B cell (primary cell): ENCODE results near the gene OR10G3. TPM values are rescaled to one million over a fixed set of nuclear protein-coding genes. Genes with fewer than 3 reads are reported as not detected.
A peak's percentile ranks its signal among the peaks of the same experiment; 100 is the strongest.

Experiments used
- ATAC-seq: fragments of 200-7000 bp; cut with Tn5 transposase; one replicate; pipeline ENCODE4 v1.10.0; 2021; ENCODE audit warnings: low read depth, mild to moderate bottlenecking, moderate number of reproducible peaks, moderate library complexity
- CTCF ChIA-PET: fragments of 350-600 bp; sonication (Branson Sonifier 250); formaldehyde crosslinking; loops from one replicate; lab custom pipeline; 2021; ENCODE audit warnings: antibody characterized with exemption, inconsistent platforms; lab: Charles Lee
- POLR2A ChIA-PET: fragments of 350-600 bp; sonication (Branson Sonifier 250); formaldehyde crosslinking; loops from one replicate; lab custom pipeline; 2021; ENCODE audit warnings: antibody characterized with exemption; lab: Charles Lee
- DNase-seq: peaks from one replicate; pipeline ENCODE4 v3.0.0; 2013
- H2AFZ ChIP-seq: 2 replicates; pipeline ENCODE4 v1.6.1; 2012; ENCODE audit warnings: mild to moderate bottlenecking, low read depth, low read length; ENCODE audit not compliant: insufficient read depth, poor library complexity, severe bottlenecking
- H3K27ac ChIP-seq, 2 donors: 1 replicate in 1 of 2; 2 replicates in 1 of 2; pipeline ENCODE4 v1.5.1; 2012 to 2013; ENCODE audit warnings: low read length in 2 of 2, mild to moderate bottlenecking in 2 of 2, moderate library complexity in 1 of 2
- H3K27me3 ChIP-seq, 4 experiments: fragments of 200-600 bp in 1 of 4; sonication (generic) in 1 of 4; replicated peaks in 1 of 4; 1 replicate in 2 of 4; 2 replicates in 2 of 4; pipeline versions ENCODE4 v1.6.1 to v1.7.0; 2013 to 2016; ENCODE audit warnings: low read length in 3 of 4, mild to moderate bottlenecking in 2 of 4, mixed read lengths in 1 of 4, moderate library complexity in 1 of 4; ENCODE audit not compliant: insufficient read depth in 4 of 4, control insufficient read depth in 3 of 4; ENCODE audit errors: control extremely low read depth in 1 of 4
- H3K36me3 ChIP-seq, 2 experiments: replicated peaks in 1 of 2; 1 replicate in 1 of 2; 2 replicates in 1 of 2; pipeline versions ENCODE4 v1.6.1 to v1.7.1; 2013; ENCODE audit warnings: low read length in 1 of 2; ENCODE audit not compliant: insufficient read depth in 2 of 2, control insufficient read depth in 1 of 2; ENCODE audit errors: control extremely low read depth in 1 of 2, extremely low read depth in 1 of 2
- H3K4me1 ChIP-seq, 2 donors: fragments of 200-600 bp in 1 of 2; sonication (generic) in 1 of 2; 1 replicate in 1 of 2; 2 replicates in 1 of 2; pipeline versions ENCODE4 v1.5.1 to v1.6.1; 2013 to 2017; ENCODE audit warnings: low read length in 2 of 2; ENCODE audit not compliant: control insufficient read depth in 2 of 2, insufficient read depth in 2 of 2
- H3K4me2 ChIP-seq: replicated peaks from 2 replicates; pipeline ENCODE3; 2012; ENCODE audit warnings: mild to moderate bottlenecking, low read depth, low read length; ENCODE audit not compliant: poor library complexity, severe bottlenecking
- H3K4me3 ChIP-seq, 5 experiments: fragments of 200-600 bp in 1 of 5; sonication (generic) in 1 of 5; 1 replicate in 3 of 5; 2 replicates in 2 of 5; pipeline versions ENCODE4 v1.5.1 to v1.7.0; 2011 to 2016; ENCODE audit warnings: low read length in 4 of 5, mild to moderate bottlenecking in 4 of 5, low read depth in 2 of 5, control low read depth in 1 of 5, moderate library complexity in 1 of 5; ENCODE audit not compliant: insufficient read depth in 1 of 5; ENCODE audit errors: control extremely low read depth in 1 of 5, extremely low read depth in 1 of 5
- H3K79me2 ChIP-seq: fragments of 200-600 bp; sonication (generic); one replicate; pipeline ENCODE4 v1.6.0; 2016; ENCODE audit warnings: low read length; ENCODE audit not compliant: control insufficient read depth, insufficient read depth
- H3K9ac ChIP-seq: fragments of 200-600 bp; sonication (generic); 2 replicates; pipeline ENCODE4 v1.6.1; 2017; ENCODE audit warnings: mild to moderate bottlenecking, low read length, moderate library complexity
- H3K9me3 ChIP-seq, 3 donors: one replicate each; pipeline versions ENCODE4 v1.6.1 to v1.7.1; 2013; ENCODE audit warnings: low read length in 2 of 3; ENCODE audit not compliant: control insufficient read depth in 2 of 3, insufficient read depth in 1 of 3; ENCODE audit errors: control extremely low read depth in 1 of 3
- H4K20me1 ChIP-seq: 2 replicates; pipeline ENCODE4 v1.6.0; 2012; ENCODE audit warnings: mild to moderate bottlenecking, low read length; ENCODE audit not compliant: insufficient read depth, control insufficient read depth, poor library complexity, severe bottlenecking
- H3K27ac Mint-ChIP-seq: one replicate; pipeline ENCODE4 v1.8.0; 2021; ENCODE audit warnings: mixed read lengths
- H3K27me3 Mint-ChIP-seq: one replicate; pipeline ENCODE4 v1.8.0; 2021; ENCODE audit warnings: mixed read lengths
- H3K4me1 Mint-ChIP-seq: one replicate; pipeline ENCODE4 v1.8.0; 2021; ENCODE audit warnings: mixed read lengths
- H3K4me3 Mint-ChIP-seq: one replicate; pipeline ENCODE4 v1.8.0; 2021; ENCODE audit warnings: mixed read lengths
- H3K9me3 Mint-ChIP-seq: one replicate; pipeline ENCODE4 v1.8.0; 2022; ENCODE audit warnings: mixed read lengths; ENCODE audit not compliant: insufficient read depth
- EZH2 ChIP-seq: IDR thresholded peaks from 2 replicates; pipeline ENCODE4 v1.6.1; 2012; ENCODE audit warnings: borderline replicate concordance, low read depth, mild to moderate bottlenecking, moderate library complexity, low read length; ENCODE audit not compliant: insufficient read depth, poor library complexity, severe bottlenecking
- WGBS: methylation state at CpG from one replicate; pipeline ENCODE4 v1.1.5; 2013; ENCODE audit warnings: missing lambda C conversion rate; ENCODE audit not compliant: insufficient coverage; 5-methylcytosine and 5-hydroxymethylcytosine counted together
- intact Hi-C: fragments of 100-400 bp; cut with micrococcal nuclease; formaldehyde crosslinking; loops from one replicate; pipeline ENCODE4 v1.10.0; 2022
- polyA plus RNA-seq: library from polyadenylated mRNA; depleted of rRNA; stranded (reverse); fragments of >200 nt; gene quantifications from 2 replicates; pipeline ENCODE4 v1.2.3, GENCODE V29; 2012
- total RNA-seq, 2 donors: library from RNA; stranded (reverse); fragments of 120-200 nt in 1 of 2; gene quantifications; 1 replicate in 1 of 2; 2 replicates in 1 of 2; pipeline versions ENCODE4 v1.2.3 to v1.2.4, GENCODE V29; 2013 to 2022
- TF ChIP-seq, protein P1 (sequence below): fragments of 200-600 bp; IDR thresholded peaks from one replicate; pipeline ENCODE4 v1.8.0; 2022; ENCODE audit warnings: antibody characterized with exemption, mild to moderate bottlenecking

Gene OR10G3
- total and polyA plus RNA-seq, 2 donors (not counting 1 experiment from before 2014, with no cell fraction given) = not detected

DNA sequence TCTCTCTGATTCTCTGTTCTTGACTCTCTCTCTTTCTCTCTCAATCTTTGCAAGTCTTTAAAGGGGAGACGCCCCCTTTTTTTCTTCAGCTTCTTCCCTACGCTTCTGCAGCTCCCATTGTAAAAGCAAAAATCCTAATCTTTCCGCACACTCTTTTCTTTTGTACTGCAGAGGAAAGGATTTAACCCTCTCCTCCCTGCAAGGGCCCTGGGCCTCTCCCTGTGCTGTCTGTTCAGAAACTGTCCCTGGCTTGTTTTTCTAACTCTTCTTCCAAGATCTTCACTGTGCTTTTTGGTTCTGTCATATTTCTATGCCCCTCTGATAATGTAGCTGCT, 42.8 kb downstream of the OR10G3 start:
- POLR2A ChIA-PET = no interaction called here
- H2AFZ ChIP-seq = peak overlapping the region; percentile 60
- no peak for DNase-seq
- CTCF ChIA-PET = no interaction called here
- TF ChIP-seq EZH2 = no peak
- TF ChIP-seq, protein P1, sequence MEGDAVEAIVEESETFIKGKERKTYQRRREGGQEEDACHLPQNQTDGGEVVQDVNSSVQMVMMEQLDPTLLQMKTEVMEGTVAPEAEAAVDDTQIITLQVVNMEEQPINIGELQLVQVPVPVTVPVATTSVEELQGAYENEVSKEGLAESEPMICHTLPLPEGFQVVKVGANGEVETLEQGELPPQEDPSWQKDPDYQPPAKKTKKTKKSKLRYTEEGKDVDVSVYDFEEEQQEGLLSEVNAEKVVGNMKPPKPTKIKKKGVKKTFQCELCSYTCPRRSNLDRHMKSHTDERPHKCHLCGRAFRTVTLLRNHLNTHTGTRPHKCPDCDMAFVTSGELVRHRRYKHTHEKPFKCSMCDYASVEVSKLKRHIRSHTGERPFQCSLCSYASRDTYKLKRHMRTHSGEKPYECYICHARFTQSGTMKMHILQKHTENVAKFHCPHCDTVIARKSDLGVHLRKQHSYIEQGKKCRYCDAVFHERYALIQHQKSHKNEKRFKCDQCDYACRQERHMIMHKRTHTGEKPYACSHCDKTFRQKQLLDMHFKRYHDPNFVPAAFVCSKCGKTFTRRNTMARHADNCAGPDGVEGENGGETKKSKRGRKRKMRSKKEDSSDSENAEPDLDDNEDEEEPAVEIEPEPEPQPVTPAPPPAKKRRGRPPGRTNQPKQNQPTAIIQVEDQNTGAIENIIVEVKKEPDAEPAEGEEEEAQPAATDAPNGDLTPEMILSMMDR = no peak
- 75% methylated on average over 1 of the region's 3 CpGs for WGBS
- H3K4me2 ChIP-seq = peak overlapping the region; percentile 31
- H3K4me1 ChIP-seq = peaks cover 8 to 10% of the 10 kb centered on the region in 2 donors
- H3K9me3 ChIP-seq = no peaks in the 10 kb centered on the region
- peaks cover 65% of the 10 kb centered on the region for H3K27me3 Mint-ChIP-seq
- intact Hi-C loops = no loop called here
- no peak overlapping the region for H3K4me3 ChIP-seq
- H3K79me2 ChIP-seq = no peaks in the 10 kb centered on the region
- no peak overlapping the region for H3K27ac ChIP-seq
- ATAC-seq = no peak
- H3K4me1 Mint-ChIP-seq = peaks cover 12% of the 10 kb centered on the region
- peak overlapping the region; percentile 30 for H3K4me3 Mint-ChIP-seq
- no peaks in the 10 kb centered on the region for H3K9me3 Mint-ChIP-seq
- H3K36me3 ChIP-seq = no peaks in the 10 kb centered on the region
- H3K27me3 ChIP-seq = peaks cover 0 to 41% (median 34%) of the 10 kb centered on the region in 4 experiments
- no peaks in the 10 kb centered on the region for H4K20me1 ChIP-seq
- H3K9ac ChIP-seq = no peak overlapping the region
- no peak overlapping the region for H3K27ac Mint-ChIP-seq

DNA sequence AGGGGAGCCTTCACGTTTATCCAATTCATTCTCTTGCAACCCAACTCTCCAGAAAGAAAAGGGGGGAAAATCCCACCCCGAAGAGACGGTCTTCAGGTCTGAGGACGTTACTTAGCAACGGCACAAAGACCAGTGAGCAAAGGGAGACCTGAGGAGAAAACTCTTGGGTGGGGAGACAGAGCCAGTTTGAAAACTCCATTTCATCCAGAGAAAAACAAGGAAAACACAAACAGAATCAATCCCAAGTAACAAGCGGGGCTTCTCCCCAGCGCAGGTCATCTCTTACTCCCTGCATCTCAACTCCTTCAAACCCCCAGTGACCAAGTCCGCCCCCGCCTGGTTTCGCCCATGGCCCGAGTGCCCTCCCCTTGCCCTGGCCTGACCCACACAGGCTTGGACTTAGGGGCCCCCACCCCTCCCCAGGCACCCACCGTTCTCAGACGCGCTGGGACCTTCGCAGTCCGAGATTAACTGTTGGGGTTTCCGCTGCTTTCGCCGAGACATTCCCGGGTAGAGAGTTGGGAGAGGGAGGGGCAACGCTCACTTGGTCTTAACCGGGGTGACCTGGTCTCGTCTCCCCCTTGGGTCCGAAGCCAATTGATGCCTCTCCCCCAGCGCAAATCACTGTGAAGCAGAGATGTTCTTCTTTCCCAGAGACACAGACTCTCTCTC, 43.3 kb downstream of the OR10G3 start:
- CTCF ChIA-PET = no interaction called here
- peak overlapping the region; percentile 12 for H3K9ac ChIP-seq
- no peak for DNase-seq

More for the DNA sequence above, 43.3 kb downstream of the OR10G3 start:
- H3K36me3 ChIP-seq = no peaks in the 10 kb centered on the region
- Mint-ChIP-seq H3K4me3 (peak overlapping the region; percentile 30), H3K27me3 (peaks cover 63% of the 10 kb centered on the region), H3K4me1 (peaks cover 12% of the 10 kb centered on the region), H3K9me3 (no peaks in the 10 kb centered on the region), H3K27ac (no peak overlapping the region)
- POLR2A ChIA-PET = no interaction called here
- H3K79me2 ChIP-seq = no peaks in the 10 kb centered on the region
- no peaks in the 10 kb centered on the region for H4K20me1 ChIP-seq
- no peaks in the 10 kb centered on the region for H3K9me3 ChIP-seq
- peaks cover 8 to 10% of the 10 kb centered on the region in 2 donors for H3K4me1 ChIP-seq
- 9% methylated on average over 18 of the region's 25 CpGs for WGBS
- intact Hi-C loops = no loop called here
- no peak overlapping the region for H3K4me3 ChIP-seq
- H3K4me2 ChIP-seq = peak overlapping the region; percentile 31
- peak overlapping the region; percentile 60 for H2AFZ ChIP-seq
- H3K27ac ChIP-seq = no peak overlapping the region
- peaks cover 0 to 41% (median 34%) of the 10 kb centered on the region in 4 experiments for H3K27me3 ChIP-seq
- ATAC-seq = no peak
- TF ChIP-seq EZH2 = no peak
- TF ChIP-seq, protein P1 = no peak
